ENCODE measurements around the gene NBEAL2. TPM values are rescaled to one million over a fixed set of nuclear protein-coding genes. Genes with fewer than 3 reads are reported as not detected.
A peak's percentile ranks its signal among the peaks of the same experiment; 100 is the strongest.

NBEAL2 gene
- total RNA-seq, 2 donors from 2014 or later, result 25.8 to 53.5 TPM

DNA sequence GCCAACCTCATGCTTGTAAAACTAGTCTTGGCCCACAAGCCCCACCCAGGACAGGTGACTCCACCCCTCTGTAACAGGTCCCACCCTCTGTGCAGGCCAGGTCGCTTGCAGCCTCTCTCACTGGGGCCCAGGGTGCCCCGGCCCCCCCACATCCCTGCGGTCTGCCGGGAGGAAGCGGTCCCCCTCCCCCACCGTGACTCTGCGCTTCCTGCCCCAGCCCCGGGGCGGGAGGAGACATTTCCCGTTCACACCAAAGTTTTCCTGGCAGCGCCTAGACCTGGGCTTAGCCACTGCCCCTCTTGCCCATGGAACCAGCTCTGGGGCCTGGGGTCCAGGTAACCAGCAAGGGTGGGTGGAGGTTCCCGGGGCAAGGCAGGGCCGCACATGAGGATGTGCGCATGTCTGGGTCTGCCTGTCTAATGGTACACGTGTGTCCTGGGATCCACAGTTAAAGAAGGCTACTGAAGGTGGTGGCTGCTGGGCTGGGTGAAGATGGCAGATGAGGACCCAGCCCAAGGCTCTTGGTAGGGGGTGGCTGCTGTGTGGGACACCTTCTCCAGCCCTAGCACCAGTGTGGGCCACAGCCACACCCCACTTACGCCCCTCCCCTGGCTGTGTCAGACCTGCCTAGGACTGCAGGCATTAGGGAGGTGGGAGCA lies 8.4 kb downstream of the NBEAL2 start:
- H3K4me3 ChIP-seq, result no peak overlapping the region
- H3K27me3 ChIP-seq (replicated peaks; ENCODE audit: insufficient read depth), result no peaks in the 10 kb centered on the region
- TF ChIP-seq POLR2A (IDR thresholded peaks at IDR 0.05) (no peak), POLR2AphosphoS5 (IDR thresholded peaks at IDR 0.05) (peak; percentile 19)
- H3K9me3 ChIP-seq, result no peaks in the 10 kb centered on the region
- WGBS, result 59% methylated on average over 16 of the region's 16 CpGs
- intact Hi-C loops (cut with DNase I), result no loop called here
- no peaks in the 10 kb centered on the region for H3K36me3 ChIP-seq
- no peaks in the 10 kb centered on the region for H3K4me1 ChIP-seq (replicated peaks)
- H3K27ac ChIP-seq, result no peak overlapping the region
- DNase-seq (ENCODE audit: low spot score), result no peak

DNA sequence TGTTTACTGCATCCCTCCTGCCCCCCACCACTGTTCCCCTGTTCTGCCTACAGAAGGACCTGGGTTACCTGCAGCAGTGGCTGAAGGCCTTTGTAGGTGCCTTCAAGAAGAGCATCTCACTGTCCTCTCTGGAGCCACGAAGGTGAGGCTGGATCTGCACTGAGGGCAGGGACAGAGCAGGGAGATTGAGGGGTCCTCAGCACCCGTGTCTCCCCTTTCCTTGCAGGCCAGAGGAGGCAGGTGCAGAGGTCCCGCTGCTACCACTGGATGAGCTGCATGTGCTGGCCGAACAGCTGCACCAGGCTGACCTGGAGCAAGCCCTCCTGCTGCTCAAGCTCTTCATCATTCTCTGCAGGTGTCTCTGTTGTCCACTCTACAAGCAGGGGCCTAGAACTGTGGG lies 9.2 kb downstream of the NBEAL2 start:
- 90% methylated on average over 4 of the region's 4 CpGs for WGBS
- no peak overlapping the region for H3K27ac ChIP-seq
- no peaks in the 10 kb centered on the region for H3K9me3 ChIP-seq

GRCh38 chr3:46989146-46989810 lies 9.8 kb downstream of the NBEAL2 start:
- no peaks in the 10 kb centered on the region for H3K4me1 ChIP-seq (replicated peaks)
- H3K27me3 ChIP-seq (replicated peaks; ENCODE audit: insufficient read depth), result no peaks in the 10 kb centered on the region
- TF ChIP-seq POLR2A (IDR thresholded peaks at IDR 0.05) (no peak), POLR2AphosphoS5 (IDR thresholded peaks at IDR 0.05) (no peak)
- TF ChIP-seq, protein P1, sequence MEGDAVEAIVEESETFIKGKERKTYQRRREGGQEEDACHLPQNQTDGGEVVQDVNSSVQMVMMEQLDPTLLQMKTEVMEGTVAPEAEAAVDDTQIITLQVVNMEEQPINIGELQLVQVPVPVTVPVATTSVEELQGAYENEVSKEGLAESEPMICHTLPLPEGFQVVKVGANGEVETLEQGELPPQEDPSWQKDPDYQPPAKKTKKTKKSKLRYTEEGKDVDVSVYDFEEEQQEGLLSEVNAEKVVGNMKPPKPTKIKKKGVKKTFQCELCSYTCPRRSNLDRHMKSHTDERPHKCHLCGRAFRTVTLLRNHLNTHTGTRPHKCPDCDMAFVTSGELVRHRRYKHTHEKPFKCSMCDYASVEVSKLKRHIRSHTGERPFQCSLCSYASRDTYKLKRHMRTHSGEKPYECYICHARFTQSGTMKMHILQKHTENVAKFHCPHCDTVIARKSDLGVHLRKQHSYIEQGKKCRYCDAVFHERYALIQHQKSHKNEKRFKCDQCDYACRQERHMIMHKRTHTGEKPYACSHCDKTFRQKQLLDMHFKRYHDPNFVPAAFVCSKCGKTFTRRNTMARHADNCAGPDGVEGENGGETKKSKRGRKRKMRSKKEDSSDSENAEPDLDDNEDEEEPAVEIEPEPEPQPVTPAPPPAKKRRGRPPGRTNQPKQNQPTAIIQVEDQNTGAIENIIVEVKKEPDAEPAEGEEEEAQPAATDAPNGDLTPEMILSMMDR (IDR thresholded peaks at IDR 0.05), result no peak
- intact Hi-C loops (cut with DNase I), result no loop called here
- no peaks in the 10 kb centered on the region for H3K9me3 ChIP-seq
- H3K36me3 ChIP-seq, result no peaks in the 10 kb centered on the region
- no peak overlapping the region for H3K27ac ChIP-seq
- 81% methylated on average over 17 of the region's 17 CpGs for WGBS
- H3K4me3 ChIP-seq, result no peak overlapping the region
- DNase-seq (ENCODE audit: low spot score), result no peak

More for the DNA sequence above, 9.2 kb downstream of the NBEAL2 start:
- no peaks in the 10 kb centered on the region for H3K27me3 ChIP-seq (replicated peaks; ENCODE audit: insufficient read depth)
- H3K4me1 ChIP-seq (replicated peaks), result no peaks in the 10 kb centered on the region
- H3K4me3 ChIP-seq, result no peak overlapping the region
- intact Hi-C loops (cut with DNase I), result no loop called here
- TF ChIP-seq POLR2A (IDR thresholded peaks at IDR 0.05) (no peak), POLR2AphosphoS5 (IDR thresholded peaks at IDR 0.05) (no peak)
- TF ChIP-seq, protein P1 (IDR thresholded peaks at IDR 0.05), result no peak
- no peaks in the 10 kb centered on the region for H3K36me3 ChIP-seq
- no peak for DNase-seq (ENCODE audit: low spot score)

- intact Hi-C loops (cut with DNase I), result loop anchor here (10.0 kb wide), 1 partner anchor 286 kb away; the partner anchor contains the start of gene TMIE
- no peak for DNase-seq (ENCODE audit: low spot score)
These were observed 11.3 kb downstream of the NBEAL2 start for GRCh38 chr3:46990573-46991374.

More at GRCh38 chr3:46990573-46991374, 11.3 kb downstream of the NBEAL2 start:
- Histone ChIP-seq H3K27ac (no peak overlapping the region), H3K27me3 (replicated peaks; ENCODE audit: insufficient read depth) (no peaks in the 10 kb centered on the region), H3K9me3 (no peaks in the 10 kb centered on the region), H3K4me1 (replicated peaks) (no peaks in the 10 kb centered on the region), H3K4me3 (no peak overlapping the region), H3K36me3 (no peaks in the 10 kb centered on the region)
- TF ChIP-seq POLR2A (IDR thresholded peaks at IDR 0.05) (no peak), POLR2AphosphoS5 (IDR thresholded peaks at IDR 0.05) (no peak)
- TF ChIP-seq, protein P1 (IDR thresholded peaks at IDR 0.05), result no peak
- 83% methylated on average over 11 of the region's 11 CpGs for WGBS
